Measurements from ENCODE around the gene NEURL2.
A peak's percentile ranks its signal among the peaks of the same experiment; 100 is the strongest.

The NEURL2 gene

DNA sequence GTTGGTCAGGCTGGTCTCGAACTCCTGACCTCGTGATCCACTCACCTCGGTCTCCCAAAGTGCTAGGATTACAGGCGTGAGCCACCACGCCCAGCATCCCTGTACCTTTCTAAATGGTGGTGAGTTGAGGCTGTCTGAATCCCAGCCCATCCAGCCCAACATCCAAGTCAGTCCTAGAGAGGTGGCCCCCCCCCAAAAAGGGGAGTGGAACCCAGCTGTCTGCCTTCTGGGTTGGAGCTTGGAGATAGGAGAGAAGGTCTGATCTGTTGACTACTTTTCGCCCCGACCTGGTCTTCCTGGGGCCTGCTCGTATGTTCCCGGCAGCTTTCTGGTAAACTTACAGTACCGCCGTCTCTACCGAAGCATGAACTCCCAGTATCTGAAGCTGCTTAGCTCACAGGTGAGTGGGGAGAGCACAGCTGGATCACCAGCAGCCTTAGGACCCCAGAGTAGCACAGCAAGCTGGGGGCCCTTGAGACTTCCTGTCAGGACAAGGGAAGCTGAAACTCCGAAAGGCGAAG lies 5.7 kb upstream of the NEURL2 start:
- TF ChIP-seq CTCF (IDR thresholded peaks at IDR 0.05; ENCODE audit: control extremely low read depth, extremely low read depth, low read depth, missing control alignments) = no peak
- CTCF ChIA-PET = interaction anchor here (1.0 kb wide), 1 partner anchor 9 kb away, joined by 3 read pairs; no protein-coding TSS in a partner anchor
- no peak for DNase-seq (ENCODE audit: extremely low spot score)

DNA sequence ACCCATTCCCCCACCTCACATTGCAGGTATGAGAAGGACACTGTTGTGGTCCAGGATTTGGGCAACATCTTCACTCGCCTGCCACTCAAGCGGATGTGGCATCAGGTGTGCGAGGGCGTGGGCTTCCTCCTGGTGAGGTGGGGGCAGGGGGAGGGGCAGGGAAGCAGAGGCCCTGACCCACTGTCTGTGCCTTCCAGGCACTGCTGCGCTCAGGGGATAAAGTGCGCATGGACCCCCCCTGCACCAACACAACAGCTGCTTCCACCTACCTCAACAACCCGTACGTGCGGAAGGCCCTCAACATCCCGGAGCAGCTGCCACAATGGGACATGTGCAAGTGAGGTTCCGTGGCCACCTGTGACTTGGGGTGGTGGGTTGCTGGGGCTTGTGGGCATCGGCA lies 3.8 kb upstream of the NEURL2 start:
- no peak for DNase-seq (ENCODE audit: extremely low spot score)
- no peak for TF ChIP-seq CTCF (IDR thresholded peaks at IDR 0.05; ENCODE audit: control extremely low read depth, extremely low read depth, low read depth, missing control alignments)
- ChIA-PET CTCF (no interaction called here), POLR2A (no interaction called here)

More for the DNA sequence above, 5.7 kb upstream of the NEURL2 start:
- POLR2A ChIA-PET = no interaction called here

DNA sequence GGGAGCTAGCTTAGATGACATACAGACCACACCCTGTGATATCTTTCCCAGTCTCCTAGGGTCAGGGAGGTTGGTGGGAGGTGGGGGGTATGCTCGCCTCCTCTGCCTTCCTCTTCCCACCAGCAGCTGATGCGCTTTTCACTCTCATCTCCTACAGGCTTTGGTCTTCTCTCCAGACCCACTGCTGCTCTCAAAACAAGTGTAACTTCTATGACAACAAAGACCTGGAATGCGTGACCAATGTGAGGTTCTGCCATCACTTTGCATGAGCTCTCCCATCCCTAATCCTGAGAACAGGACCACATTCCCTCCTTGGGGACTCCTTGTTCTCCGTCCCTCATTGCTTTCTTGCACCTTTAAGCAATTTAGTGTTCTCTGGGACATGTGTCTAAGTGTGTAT lies 2.8 kb upstream of the NEURL2 start:
- DNase-seq (ENCODE audit: extremely low spot score) = no peak
- ChIA-PET CTCF (interaction anchor here (1.1 to 1.7 kb wide), 4 partner anchors 8 to 75 kb away, joined by 3 to 8 read pairs (median 3); no protein-coding TSS in a partner anchor), POLR2A (interaction anchor here (0.7 to 2.3 kb wide), 3 partner anchors 8 to 98 kb away, joined by 4 to 7 read pairs (median 6); no protein-coding TSS in a partner anchor)
- no peak for TF ChIP-seq CTCF (IDR thresholded peaks at IDR 0.05; ENCODE audit: control extremely low read depth, extremely low read depth, low read depth, missing control alignments)

- TF ChIP-seq CTCF (IDR thresholded peaks at IDR 0.05; ENCODE audit: control extremely low read depth, extremely low read depth, low read depth, missing control alignments) = no peak
- POLR2A ChIA-PET = interaction anchor here (0.7 to 2.3 kb wide), 4 partner anchors 9 to 97 kb away, joined by 4 to 7 read pairs (median 5); partner anchors contain the start of gene ZSWIM1
- CTCF ChIA-PET = interaction anchor here (0.8 to 1.7 kb wide), 7 partner anchors 9 to 76 kb away, joined by 3 to 8 read pairs (median 3); no protein-coding TSS in a partner anchor
- no peak for DNase-seq (ENCODE audit: extremely low spot score)
Measured at GRCh38 chr20:45892828-45893500, 2.0 kb upstream of the NEURL2 start.

- TF ChIP-seq CTCF (IDR thresholded peaks at IDR 0.05; ENCODE audit: control extremely low read depth, extremely low read depth, low read depth, missing control alignments) = peak; percentile 5
- ChIA-PET POLR2A (interaction anchor here (1.1 to 2.3 kb wide), 3 partner anchors 10 to 12 kb away, joined by 4 to 7 read pairs (median 6); partner anchors contain the start of gene ZSWIM1), CTCF (interaction anchor here (0.8 to 1.7 kb wide), 7 partner anchors 10 to 92 kb away, joined by 3 to 8 read pairs (median 3); no protein-coding TSS in a partner anchor)
- DNase-seq (ENCODE audit: extremely low spot score) = no peak
Measured at GRCh38 chr20:45892049-45892825, 1.2 kb upstream of the NEURL2 start.
